NCI-H2107 (cell line): ENCODE results near the gene MAFB.

ENCODE experiments used
- DNase-seq: peaks from one replicate; lab custom pipeline; 2025; lab: John Stamatoyannopoulos, UW

The MAFB gene

GRCh38 chr20:40702504-40702903 is 13.5 kb upstream of the MAFB start:
- DNase-seq: no peak

- no peak for DNase-seq
Observed at GRCh38 chr20:40698744-40699143, 9.7 kb upstream of the MAFB start.

GRCh38 chr20:40698281-40698680 is 9.2 kb upstream of the MAFB start:
- DNase-seq: no peak

- no peak for DNase-seq
Observed at GRCh38 chr20:40697541-40697940, 8.5 kb upstream of the MAFB start.

GRCh38 chr20:40695214-40695613 is 6.2 kb upstream of the MAFB start:
- DNase-seq: no peak

- DNase-seq: no peak
Observed at GRCh38 chr20:40694246-40694645, 5.2 kb upstream of the MAFB start.

- no peak for DNase-seq
Observed at GRCh38 chr20:40692240-40693011, 3.4 kb upstream of the MAFB start.

GRCh38 chr20:40691566-40692239 is 2.7 kb upstream of the MAFB start:
- no peak for DNase-seq

GRCh38 chr20:40690836-40691565 is 2.0 kb upstream of the MAFB start:
- no peak for DNase-seq

GRCh38 chr20:40689943-40690835 is 1.2 kb upstream of the MAFB start:
- DNase-seq: peak; percentile 7

- DNase-seq: no peak
Observed at GRCh38 chr20:40688129-40689099, 622 bp downstream of the MAFB start.

GRCh38 chr20:40687384-40688128 is 1.5 kb downstream of the MAFB start:
- DNase-seq: no peak

GRCh38 chr20:40686893-40687292 is 2.1 kb downstream of the MAFB start:
- no peak for DNase-seq

- DNase-seq: no peak
Observed at GRCh38 chr20:40686434-40686882, 2.6 kb downstream of the MAFB start.

GRCh38 chr20:40685349-40685748 is 3.7 kb downstream of the MAFB start:
- no peak for DNase-seq

GRCh38 chr20:40683894-40684268 is 5.2 kb downstream of the MAFB start:
- no peak for DNase-seq

GRCh38 chr20:40683221-40683893 is 5.7 kb downstream of the MAFB start:
- DNase-seq: no peak

GRCh38 chr20:40682104-40682981 is 6.7 kb downstream of the MAFB start:
- DNase-seq: no peak
